H1 (cell line): Measurements from ENCODE around the gene RNF187. TPM values are rescaled to one million over a fixed set of nuclear protein-coding genes. Genes with fewer than 3 reads are reported as not detected.

Experiments used
- CBX5 ChIP-seq: fragments of 300-800, 300-1000 bp; sonication (generic); IDR thresholded peaks from 2 replicates; pipeline ENCODE4 v1.7.1; 2016; ENCODE audit warnings: antibody characterized with exemption, low read length, low read depth
- CEBPB ChIP-seq: IDR thresholded peaks from 2 replicates; pipeline ENCODE4 v1.6.1; 2012; ENCODE audit warnings: low read depth, low read length
- CHD2 ChIP-seq: IDR thresholded peaks from 2 replicates; pipeline ENCODE4 v1.6.1; 2012; ENCODE audit warnings: low read length, improper control_type of control experiment
- CHD7 ChIP-seq: fragments of 300-600 bp; sonication (generic); IDR thresholded peaks from 2 replicates; pipeline ENCODE4 v1.7.1; 2012; ENCODE audit warnings: low read length, moderate library complexity, mild to moderate bottlenecking, inconsistent platforms; ENCODE audit not compliant: insufficient replicate concordance
- MAFK ChIP-seq: IDR thresholded peaks from 2 replicates; pipeline ENCODE4 v1.6.1; 2012; ENCODE audit warnings: low read depth, mild to moderate bottlenecking, improper control_type of control experiment, low read length
- NRF1 ChIP-seq: IDR thresholded peaks from 2 replicates; pipeline ENCODE4 v1.6.1; 2011; ENCODE audit warnings: mild to moderate bottlenecking, low read depth, low read length, improper control_type of control experiment
- RFX5 ChIP-seq: IDR thresholded peaks from 2 replicates; pipeline ENCODE4 v1.6.1; 2011; ENCODE audit warnings: low read depth, low read length, improper control_type of control experiment, borderline replicate concordance
- polyA plus RNA-seq, 7 experiments: library from polyadenylated mRNA; depleted of rRNA in 3 of 7; stranded (reverse) in 5 of 7; unstranded in 2 of 7; fragments of >200 nt in 5 of 7; fragments of 200-250 nt in 2 of 7; gene quantifications; 1 replicate in 5 of 7; 2 replicates in 1 of 7; 4 replicates in 1 of 7; pipeline versions ENCODE4 v1.2.1 to v1.2.3, GENCODE V29; 2011 to 2013; ENCODE audit warnings: missing spikeins in 2 of 7, mixed read lengths in 2 of 7
- total RNA-seq: library from RNA; stranded (reverse); fragmentation: NEBNext Ultra II Directional; extraction: Animal tissue kit (Norgen Biotek cat#: 25700); gene quantifications from 2 replicates; pipeline ENCODE4 v1.2.1, GENCODE V29; 2021
- TF ChIP-seq, protein P1 (sequence below): IDR thresholded peaks from 2 replicates; pipeline ENCODE4 v1.6.1; 2012; ENCODE audit warnings: low read length, inconsistent platforms

Gene RNF187
- total and polyA plus RNA-seq, 2 of the 8 experiments (the other 6 are each of a cell fraction or from before 2014, with no cell fraction given): 47.0 to 113 TPM

GRCh38 chr1:228507961-228508652 is 20.9 kb downstream of the RNF187 start (continued):
- no peak for TF ChIP-seq NRF1
- TF ChIP-seq CBX5: no peak
- no peak for TF ChIP-seq RFX5
- TF ChIP-seq CHD2: no peak
- TF ChIP-seq CHD7: no peak
- TF ChIP-seq, protein P1, sequence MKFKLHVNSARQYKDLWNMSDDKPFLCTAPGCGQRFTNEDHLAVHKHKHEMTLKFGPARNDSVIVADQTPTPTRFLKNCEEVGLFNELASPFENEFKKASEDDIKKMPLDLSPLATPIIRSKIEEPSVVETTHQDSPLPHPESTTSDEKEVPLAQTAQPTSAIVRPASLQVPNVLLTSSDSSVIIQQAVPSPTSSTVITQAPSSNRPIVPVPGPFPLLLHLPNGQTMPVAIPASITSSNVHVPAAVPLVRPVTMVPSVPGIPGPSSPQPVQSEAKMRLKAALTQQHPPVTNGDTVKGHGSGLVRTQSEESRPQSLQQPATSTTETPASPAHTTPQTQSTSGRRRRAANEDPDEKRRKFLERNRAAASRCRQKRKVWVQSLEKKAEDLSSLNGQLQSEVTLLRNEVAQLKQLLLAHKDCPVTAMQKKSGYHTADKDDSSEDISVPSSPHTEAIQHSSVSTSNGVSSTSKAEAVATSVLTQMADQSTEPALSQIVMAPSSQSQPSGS: no peak
- TF ChIP-seq MAFK: no peak
- TF ChIP-seq CEBPB: no peak
